GM21526 (cell line): ENCODE data around the gene ANKS1B.
"Not testable (repeated sequence)": the region's sequence is repeated elsewhere in the genome, so short reads cannot be mapped to it uniquely, and the experiment has no call there.

ENCODE experiments used
- ATAC-seq: cut with Tn5 transposase; IDR thresholded peaks from one replicate; pipeline ENCODE4 v1.9.1; 2021; ENCODE audit warnings: moderate library complexity; ENCODE audit not compliant: unreplicated experiment, low FRiP score

ANKS1B gene

GRCh38 chr12:99879439-99879838 lies 105.3 kb downstream of the ANKS1B start:
- ATAC-seq: no peak

GRCh38 chr12:99875081-99875480 lies 109.7 kb downstream of the ANKS1B start:
- ATAC-seq: no peak

GRCh38 chr12:99870085-99870484 lies 114.7 kb downstream of the ANKS1B start:
- ATAC-seq: no peak

GRCh38 chr12:99861731-99862130 lies 123.0 kb downstream of the ANKS1B start:
- ATAC-seq: no peak

- no peak for ATAC-seq
These were observed 125.6 kb downstream of the ANKS1B start for GRCh38 chr12:99859126-99859525.

GRCh38 chr12:99852666-99853065 lies 132.1 kb downstream of the ANKS1B start:
- no peak for ATAC-seq

- ATAC-seq: no peak
These were observed 136.8 kb downstream of the ANKS1B start for GRCh38 chr12:99847936-99848335.

- ATAC-seq: no peak
These were observed 150.0 kb downstream of the ANKS1B start for GRCh38 chr12:99834710-99835109.

- ATAC-seq: no peak
These were observed 151.3 kb downstream of the ANKS1B start for GRCh38 chr12:99833397-99833796.

- ATAC-seq: no peak
These were observed 159.7 kb downstream of the ANKS1B start for GRCh38 chr12:99824900-99825542.

GRCh38 chr12:99822273-99822672 lies 162.5 kb downstream of the ANKS1B start:
- no peak for ATAC-seq

GRCh38 chr12:99810718-99811593 lies 173.8 kb downstream of the ANKS1B start:
- ATAC-seq: no peak

- ATAC-seq: no peak
These were observed 174.8 kb downstream of the ANKS1B start for GRCh38 chr12:99809909-99810308.

- no peak for ATAC-seq
These were observed 178.4 kb downstream of the ANKS1B start for GRCh38 chr12:99806304-99806703.

GRCh38 chr12:99804715-99805114 lies 180.0 kb downstream of the ANKS1B start:
- ATAC-seq: no peak

GRCh38 chr12:99800605-99801004 lies 184.1 kb downstream of the ANKS1B start:
- ATAC-seq: no peak

GRCh38 chr12:99797931-99798330 lies 186.8 kb downstream of the ANKS1B start:
- ATAC-seq: not testable (repeated sequence)

- no peak for ATAC-seq
These were observed 201.3 kb downstream of the ANKS1B start for GRCh38 chr12:99783421-99783820.

- ATAC-seq: no peak
These were observed 212.5 kb downstream of the ANKS1B start for GRCh38 chr12:99772274-99772673.

- no peak for ATAC-seq
These were observed 213.1 kb downstream of the ANKS1B start for GRCh38 chr12:99771659-99772058.

GRCh38 chr12:99769396-99769980 lies 215.2 kb downstream of the ANKS1B start:
- ATAC-seq: no peak

GRCh38 chr12:99768758-99769157 lies 216.0 kb downstream of the ANKS1B start:
- no peak for ATAC-seq
